Mesothelial cell of epicardium (in vitro differentiated cells): ENCODE measurements around the gene SELENOH. TPM values are rescaled to one million over a fixed set of nuclear protein-coding genes. Genes with fewer than 3 reads are reported as not detected.

Source experiments
- DNase-seq, 2 experiments: peaks; one replicate each; pipeline ENCODE4 v3.0.0; 2021; ENCODE audit warnings: low spot score in 2 of 2; ENCODE audit not compliant: unreplicated experiment in 2 of 2
- H3K27ac Mint-ChIP-seq: 2 replicates; pipeline ENCODE4 v1.8.0; 2021; ENCODE audit warnings: mixed read lengths
- H3K27me3 Mint-ChIP-seq: 2 replicates; pipeline ENCODE4 v1.8.0; 2021; ENCODE audit warnings: low read depth, mixed read lengths
- H3K36me3 Mint-ChIP-seq: 2 replicates; pipeline ENCODE4 v1.8.0; 2021; ENCODE audit warnings: mixed read lengths
- H3K4me1 Mint-ChIP-seq: 2 replicates; pipeline ENCODE4 v1.8.0; 2021; ENCODE audit warnings: mixed read lengths
- H3K4me3 Mint-ChIP-seq: 2 replicates; pipeline ENCODE4 v1.8.0; 2021; ENCODE audit warnings: mild to moderate bottlenecking, moderate library complexity, mixed read lengths
- H3K9me3 Mint-ChIP-seq: 2 replicates; pipeline ENCODE4 v1.8.0; 2021; ENCODE audit warnings: mixed read lengths
- CTCF ChIP-seq: fragments of 200-600 bp; sonication (generic); IDR thresholded peaks from one replicate; pipeline ENCODE4 v1.5.0; 2021; ENCODE audit warnings: antibody characterized with exemption; ENCODE audit not compliant: unreplicated experiment
- total RNA-seq: library from RNA; stranded (reverse); gene quantifications from 3 replicates; pipeline ENCODE4 v1.2.1, GENCODE V29; 2021

SELENOH gene
- total RNA-seq, 1 donor from 2014 or later, result 152 TPM

GRCh38 chr11:57786436-57786835 is 45.1 kb downstream of the SELENOH start:
- H3K9me3 Mint-ChIP-seq, result no peaks in the 10 kb centered on the region
- no peak overlapping the region for H3K4me3 Mint-ChIP-seq
- DNase-seq, result no peak
- H3K27ac Mint-ChIP-seq, result peak overlapping the region; percentile 94
- H3K36me3 Mint-ChIP-seq, result peaks cover 12% of the 10 kb centered on the region
- H3K27me3 Mint-ChIP-seq, result no peaks in the 10 kb centered on the region
- TF ChIP-seq CTCF, result no peak
- peaks cover 48% of the 10 kb centered on the region for H3K4me1 Mint-ChIP-seq

- peaks cover 44% of the 10 kb centered on the region for H3K4me1 Mint-ChIP-seq
These were observed 45.8 kb downstream of the SELENOH start for GRCh38 chr11:57787006-57787604.

GRCh38 chr11:57787920-57788702 is 46.8 kb downstream of the SELENOH start:
- H3K27me3 Mint-ChIP-seq, result no peaks in the 10 kb centered on the region

More at GRCh38 chr11:57787006-57787604, 45.8 kb downstream of the SELENOH start:
- peak overlapping the region; percentile 91 for H3K27ac Mint-ChIP-seq
- H3K4me3 Mint-ChIP-seq, result no peak overlapping the region
- H3K27me3 Mint-ChIP-seq, result no peaks in the 10 kb centered on the region
- peaks cover 19% of the 10 kb centered on the region for H3K36me3 Mint-ChIP-seq
- H3K9me3 Mint-ChIP-seq, result no peaks in the 10 kb centered on the region
- TF ChIP-seq CTCF, result no peak
- no peak for DNase-seq

GRCh38 chr11:57788703-57789088 is 47.4 kb downstream of the SELENOH start:
- Mint-ChIP-seq H3K4me1 (peaks cover 43% of the 10 kb centered on the region), H3K4me3 (no peak overlapping the region), H3K27me3 (no peaks in the 10 kb centered on the region), H3K27ac (peak overlapping the region; percentile 89), H3K9me3 (no peaks in the 10 kb centered on the region), H3K36me3 (peaks cover 23% of the 10 kb centered on the region)
- TF ChIP-seq CTCF, result no peak
- DNase-seq, result no peak

More at GRCh38 chr11:57787920-57788702, 46.8 kb downstream of the SELENOH start:
- Mint-ChIP-seq H3K9me3 (no peaks in the 10 kb centered on the region), H3K4me3 (no peak overlapping the region), H3K27ac (peak overlapping the region; percentile 91), H3K36me3 (peaks cover 21% of the 10 kb centered on the region), H3K4me1 (peaks cover 41% of the 10 kb centered on the region)
- no peak for DNase-seq
- no peak for TF ChIP-seq CTCF

GRCh38 chr11:57791321-57792059 is 50.2 kb downstream of the SELENOH start:
- Mint-ChIP-seq H3K27me3 (no peaks in the 10 kb centered on the region), H3K36me3 (peaks cover 38% of the 10 kb centered on the region), H3K4me3 (no peak overlapping the region), H3K4me1 (peaks cover 34% of the 10 kb centered on the region), H3K9me3 (no peaks in the 10 kb centered on the region), H3K27ac (peak overlapping the region; percentile 22)
- no peak for TF ChIP-seq CTCF
- DNase-seq, result no peak
